GM10266 (cell line): ENCODE measurements around the gene POLD4.

ENCODE experiments used
- DNase-seq: peaks from one replicate; pipeline ENCODE4 v3.0.0; 2012; ENCODE audit errors: extremely low spot score
- TF ChIP-seq, protein P1 (sequence below): IDR thresholded peaks from 2 replicates; pipeline ENCODE4 v1.5.1; 2012; ENCODE audit warnings: mild to moderate bottlenecking, low read depth; ENCODE audit not compliant: control insufficient read depth, insufficient read depth; ENCODE audit errors: missing control alignments

POLD4 gene

DNA sequence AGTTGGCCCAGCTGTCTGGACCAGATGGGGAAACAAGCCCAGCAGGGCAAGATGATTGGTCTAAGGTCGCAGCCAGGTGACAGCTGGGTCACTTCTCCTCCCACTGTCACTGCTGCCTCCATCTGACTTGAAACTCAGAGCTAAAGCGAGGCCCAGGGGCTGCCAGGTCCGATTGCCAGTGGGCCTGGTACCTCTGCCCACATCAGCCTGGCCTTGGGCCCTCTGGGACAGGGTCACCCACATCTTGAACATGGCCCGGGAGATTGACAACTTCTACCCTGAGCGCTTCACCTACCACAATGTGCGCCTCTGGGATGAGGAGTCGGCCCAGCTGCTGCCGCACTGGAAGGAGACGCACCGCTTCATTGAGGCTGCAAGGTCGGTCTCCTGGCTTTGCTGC is 44.2 kb downstream of the POLD4 start:
- DNase-seq: no peak
- TF ChIP-seq, protein P1, sequence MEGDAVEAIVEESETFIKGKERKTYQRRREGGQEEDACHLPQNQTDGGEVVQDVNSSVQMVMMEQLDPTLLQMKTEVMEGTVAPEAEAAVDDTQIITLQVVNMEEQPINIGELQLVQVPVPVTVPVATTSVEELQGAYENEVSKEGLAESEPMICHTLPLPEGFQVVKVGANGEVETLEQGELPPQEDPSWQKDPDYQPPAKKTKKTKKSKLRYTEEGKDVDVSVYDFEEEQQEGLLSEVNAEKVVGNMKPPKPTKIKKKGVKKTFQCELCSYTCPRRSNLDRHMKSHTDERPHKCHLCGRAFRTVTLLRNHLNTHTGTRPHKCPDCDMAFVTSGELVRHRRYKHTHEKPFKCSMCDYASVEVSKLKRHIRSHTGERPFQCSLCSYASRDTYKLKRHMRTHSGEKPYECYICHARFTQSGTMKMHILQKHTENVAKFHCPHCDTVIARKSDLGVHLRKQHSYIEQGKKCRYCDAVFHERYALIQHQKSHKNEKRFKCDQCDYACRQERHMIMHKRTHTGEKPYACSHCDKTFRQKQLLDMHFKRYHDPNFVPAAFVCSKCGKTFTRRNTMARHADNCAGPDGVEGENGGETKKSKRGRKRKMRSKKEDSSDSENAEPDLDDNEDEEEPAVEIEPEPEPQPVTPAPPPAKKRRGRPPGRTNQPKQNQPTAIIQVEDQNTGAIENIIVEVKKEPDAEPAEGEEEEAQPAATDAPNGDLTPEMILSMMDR: no peak

DNA sequence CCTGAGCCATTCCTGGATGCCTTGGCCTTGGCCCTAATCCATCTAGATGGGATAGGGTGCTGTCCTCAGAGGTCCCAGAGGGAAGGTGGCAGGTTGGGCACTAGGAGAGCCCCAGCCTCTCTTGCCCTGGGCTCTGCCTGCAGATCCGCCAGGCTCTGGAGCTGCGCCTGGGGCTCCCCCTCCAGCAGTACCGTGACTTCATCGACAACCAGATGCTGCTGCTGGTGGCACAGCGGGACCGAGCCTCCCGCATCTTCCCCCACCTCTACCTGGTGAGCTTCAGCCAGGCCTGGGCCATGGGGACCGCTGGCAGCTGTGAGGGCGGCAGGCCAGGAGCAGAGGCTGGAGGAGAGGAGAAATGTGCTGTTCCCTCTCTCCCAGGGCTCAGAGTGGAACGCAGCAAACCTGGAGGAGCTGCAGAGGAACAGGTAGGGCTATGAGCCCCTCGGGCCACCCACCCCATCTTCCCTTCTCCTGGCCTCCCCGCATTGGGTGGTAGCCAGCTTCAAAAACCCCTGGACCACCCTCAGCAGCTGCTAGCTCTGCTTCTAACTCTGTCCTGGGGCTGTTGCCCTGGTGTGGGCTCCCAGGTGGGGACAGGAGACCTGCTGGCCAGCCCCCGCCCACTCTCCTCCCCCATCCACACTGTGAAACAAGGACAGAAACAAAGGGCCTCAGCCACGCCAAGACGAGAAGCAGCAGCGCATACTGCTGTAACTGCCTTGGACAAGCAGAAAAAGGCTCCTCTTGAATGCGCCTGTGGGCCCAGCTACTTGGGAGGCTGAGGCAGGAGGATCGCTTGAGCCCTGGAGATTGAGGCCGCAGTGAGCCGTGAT is 45.1 kb downstream of the POLD4 start:
- no peak for DNase-seq
- TF ChIP-seq, protein P1: no peak

DNA sequence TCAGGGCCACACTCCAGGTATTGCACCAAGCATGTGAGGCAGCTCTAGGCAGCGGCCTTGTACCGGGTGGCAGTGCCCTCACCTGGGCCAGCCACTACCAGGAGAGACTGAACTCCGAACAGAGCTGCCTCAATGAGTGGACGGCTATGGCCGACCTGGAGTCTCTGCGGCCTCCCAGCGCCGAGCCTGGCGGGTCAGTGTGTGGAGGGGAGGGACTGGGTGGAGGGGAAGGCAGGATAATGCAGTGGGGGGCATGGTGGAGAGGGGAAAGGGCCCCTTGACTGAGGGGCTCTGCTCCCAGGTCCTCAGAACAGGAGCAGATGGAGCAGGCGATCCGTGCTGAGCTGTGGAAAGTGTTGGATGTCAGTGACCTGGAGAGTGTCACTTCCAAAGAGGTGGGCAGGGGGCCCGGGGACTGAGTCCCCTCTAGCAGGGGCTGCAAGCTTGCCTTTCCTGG is 45.8 kb downstream of the POLD4 start:
- TF ChIP-seq, protein P1: no peak
- DNase-seq: no peak

DNA sequence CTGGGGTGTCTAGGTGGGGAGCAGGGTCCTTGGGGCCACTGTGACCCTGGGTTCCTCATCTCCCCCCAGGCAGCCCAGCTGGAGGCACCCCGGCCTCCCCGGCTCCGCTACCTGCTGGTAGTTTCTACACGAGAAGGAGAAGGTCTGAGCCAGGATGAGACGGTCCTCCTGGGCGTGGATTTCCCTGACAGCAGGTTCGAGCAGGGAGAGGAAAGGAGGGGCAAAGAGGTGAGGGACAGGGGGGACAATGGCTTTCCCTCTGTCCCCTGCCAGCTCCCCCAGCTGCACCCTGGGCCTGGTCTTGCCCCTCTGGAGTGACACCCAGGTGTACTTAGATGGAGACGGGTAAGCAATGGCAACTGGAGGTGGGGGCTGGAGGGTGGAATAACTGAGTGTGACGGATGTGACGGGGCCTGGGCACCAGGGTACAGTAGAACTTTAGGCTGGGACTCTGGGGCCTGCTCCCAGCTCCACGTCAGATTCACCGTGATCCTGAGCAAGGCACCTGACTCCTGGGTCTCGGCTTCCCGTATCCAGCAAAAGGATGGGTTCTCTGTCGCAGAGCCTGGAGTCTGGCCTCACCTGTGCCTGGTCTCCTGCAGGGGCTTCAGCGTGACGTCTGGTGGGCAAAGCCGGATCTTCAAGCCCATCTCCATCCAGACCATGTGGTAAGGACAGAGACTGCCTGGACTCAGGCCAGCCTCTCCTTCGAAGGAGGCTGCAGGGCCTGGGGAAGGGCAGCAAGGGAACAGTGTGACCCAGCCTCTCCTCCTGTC is 46.4 kb downstream of the POLD4 start:
- DNase-seq: no peak
- TF ChIP-seq, protein P1: no peak

DNA sequence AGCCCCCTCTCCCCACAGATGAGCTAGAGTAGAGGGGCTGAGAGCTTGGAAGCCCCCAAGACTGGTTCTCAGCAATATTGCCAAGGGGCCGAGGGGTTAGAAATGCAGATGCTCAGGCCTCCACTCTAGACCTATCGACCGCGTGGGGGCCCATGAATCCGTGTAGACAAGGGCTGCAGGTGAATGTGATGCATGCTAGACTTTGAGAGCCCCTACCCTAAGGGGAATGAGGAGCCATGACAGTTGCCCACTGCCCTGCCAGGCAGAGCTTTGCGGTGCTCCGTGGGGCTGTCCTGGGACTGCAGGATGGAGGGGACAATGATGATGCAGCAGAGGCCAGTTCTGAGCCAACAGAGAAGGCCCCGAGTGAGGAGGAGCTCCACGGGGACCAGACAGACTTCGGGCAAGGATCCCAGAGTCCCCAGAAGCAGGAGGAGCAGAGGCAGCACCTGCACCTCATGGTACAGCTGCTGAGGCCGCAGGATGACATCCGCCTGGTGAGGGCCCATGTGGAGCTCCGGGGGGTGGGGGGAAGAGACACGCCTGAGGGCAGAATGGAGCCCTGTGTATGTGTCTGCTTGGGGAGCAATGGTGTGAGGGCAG is 48.7 kb downstream of the POLD4 start:
- DNase-seq: no peak
- TF ChIP-seq, protein P1: no peak

DNA sequence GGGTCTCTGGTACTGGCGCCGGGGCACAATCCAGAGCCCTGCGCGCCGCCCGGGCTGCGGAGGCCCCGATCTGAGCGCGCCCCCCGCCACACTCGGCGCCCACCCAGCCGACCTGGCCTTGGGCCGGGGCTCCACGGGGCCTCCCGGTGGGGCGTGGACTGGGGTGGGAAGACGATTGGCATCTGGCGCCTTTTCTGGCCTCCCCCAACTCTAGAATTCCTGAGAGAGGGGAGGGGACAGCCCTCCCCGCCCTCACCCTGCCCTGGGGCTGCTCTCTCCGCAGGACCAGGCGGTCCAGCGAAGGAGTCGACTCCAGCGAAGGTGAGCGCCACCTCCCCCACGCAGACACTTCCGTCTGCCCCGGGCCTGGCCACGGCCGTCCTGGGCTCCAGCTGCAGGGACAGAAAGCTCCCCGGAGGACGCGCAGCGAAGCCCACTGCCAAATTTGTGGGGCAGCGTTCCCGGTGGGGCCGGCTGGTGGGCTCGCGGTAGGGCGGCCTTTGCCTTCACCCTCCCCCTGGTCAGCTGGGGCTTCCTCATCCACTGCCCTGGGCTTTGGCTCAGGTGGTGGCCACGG is 49.4 kb downstream of the POLD4 start:
- DNase-seq: no peak

More for the DNA sequence above, 49.4 kb downstream of the POLD4 start:
- TF ChIP-seq, protein P1: no peak
